ENCODE data around the gene OR2C1.

- TF ChIP-seq CTCF (IDR thresholded peaks at IDR 0.05) (no peak), POLR2A (IDR thresholded peaks at IDR 0.05) (no peak)
Measured at GRCh38 chr16:3383045-3383448, 27.4 kb downstream of the OR2C1 start.
